ENCODE data around the gene DNAH6. TPM values are rescaled to one million over a fixed set of nuclear protein-coding genes. Genes with fewer than 3 reads are reported as not detected.
A peak's percentile ranks its signal among the peaks of the same experiment; 100 is the strongest.

Gene DNAH6
- total RNA-seq, 1 experiment from 2014 or later: 1.6 TPM

DNA sequence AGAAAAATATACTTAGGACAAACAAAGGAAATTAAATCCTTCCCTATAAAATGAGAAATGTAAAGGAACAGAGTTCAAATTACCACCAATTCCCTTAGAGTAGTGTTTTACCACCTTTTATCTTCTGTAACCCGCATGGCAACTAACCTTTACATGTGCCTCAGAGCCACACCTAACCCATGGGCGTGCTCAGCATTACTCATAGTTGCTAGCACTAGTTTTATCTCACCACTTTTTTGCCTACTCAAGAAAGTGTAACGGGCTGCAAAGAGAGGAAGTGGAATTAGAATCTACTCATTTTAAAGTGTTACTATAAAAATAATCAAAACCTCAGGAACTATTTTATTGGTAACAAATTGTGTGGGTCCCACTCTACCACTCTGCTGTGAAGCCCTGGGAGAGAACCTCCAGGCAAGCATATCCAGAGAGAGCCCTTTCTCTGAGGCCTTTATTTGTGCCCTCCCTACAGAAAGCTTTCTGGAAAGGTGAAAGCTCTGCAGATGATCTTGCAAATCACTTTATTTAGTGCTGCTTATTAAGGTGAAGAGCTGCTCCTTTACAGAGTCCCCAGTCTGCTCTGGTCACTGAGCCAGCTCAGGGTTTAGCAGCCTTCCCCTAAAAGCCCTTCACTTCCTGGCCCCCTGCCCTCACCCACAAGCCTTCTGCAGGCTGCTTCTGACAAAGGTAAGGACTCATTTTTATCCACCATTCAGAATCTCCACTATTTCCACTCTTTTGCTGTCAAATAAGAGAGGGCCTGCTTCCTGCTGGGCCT, 265.8 kb downstream of the DNAH6 start:
- Histone ChIP-seq H3K27ac (ENCODE audit: low read depth, low read length) (no peak overlapping the region), H3K27me3 (ENCODE audit: insufficient read depth, low read length) (no peaks in the 10 kb centered on the region), H4K20me1 (ENCODE audit: insufficient read depth) (no peaks in the 10 kb centered on the region), H3K9me2 (ENCODE audit: insufficient read depth) (no peaks in the 10 kb centered on the region), H3K9me3 (ENCODE audit: control insufficient read depth in 1 of 2, insufficient read depth in 1 of 2, low read depth in 1 of 2, low read length in 2 of 2) (no peaks in the 10 kb centered on the region), H3K4me3 (replicated peaks in 1 of 2; ENCODE audit: low read depth in 1 of 2, low read length in 2 of 2) (no peak overlapping the region), H3K36me3 (ENCODE audit: control insufficient read depth in 1 of 2, insufficient read depth in 2 of 2, low read length in 2 of 2) (no peaks in the 10 kb centered on the region), H3K4me1 (ENCODE audit: control insufficient read depth in 1 of 2, insufficient read depth in 2 of 2, low read length in 2 of 2) (peaks cover 2 to 13% of the 10 kb centered on the region in 2 experiments; a peak in 2 of 4 replicates), H3K9ac (ENCODE audit: low read length) (no peak overlapping the region), H2AFZ (ENCODE audit: low read depth, low read length, poor library complexity, severe bottlenecking) (peak overlapping the region; percentile 93), H3K79me2 (ENCODE audit: insufficient read depth, low read length) (no peaks in the 10 kb centered on the region), H3K4me2 (ENCODE audit: low read length) (peak overlapping the region; percentile 46)
- ATAC-seq (peak; percentile 74), DNase-seq (ENCODE audit: low read depth, low spot score) (peak; percentile 8)
- RAD21 ChIA-PET (ENCODE audit: low non-redundant PET in 1 of 2, low total read pairs in 2 of 2, uncharacterized antibody in 2 of 2, unreplicated experiment in 2 of 2): no interaction called here
- intact Hi-C loops (cut with micrococcal nuclease): no loop called here
- BruUV-seq (replicated peaks): no TSS peak
- TF ChIP-seq CBX3 (IDR thresholded peaks at IDR 0.05; ENCODE audit: low read depth): peak; percentile 60; the same call in 1 of the 2 replicates
- no peak for TF ChIP-seq ELF1 (IDR thresholded peaks at IDR 0.05; ENCODE audit: borderline replicate concordance, low read depth)
- peak; percentile 90 for TF ChIP-seq MAX (IDR thresholded peaks at IDR 0.05)
- POLR2A ChIA-PET: no interaction called here
- CTCF ChIA-PET: no interaction called here

- intact Hi-C loops (cut with micrococcal nuclease): no loop called here
- Histone ChIP-seq H3K9ac (ENCODE audit: low read length) (no peak overlapping the region), H3K9me3 (ENCODE audit: control insufficient read depth in 1 of 2, insufficient read depth in 1 of 2, low read depth in 1 of 2, low read length in 2 of 2) (no peaks in the 10 kb centered on the region), H3K4me2 (ENCODE audit: low read length) (no peak overlapping the region), H4K20me1 (ENCODE audit: insufficient read depth) (no peaks in the 10 kb centered on the region), H3K36me3 (ENCODE audit: control insufficient read depth in 1 of 2, insufficient read depth in 2 of 2, low read length in 2 of 2) (no peaks in the 10 kb centered on the region), H3K4me3 (replicated peaks in 1 of 2; ENCODE audit: low read depth in 1 of 2, low read length in 2 of 2) (no peak overlapping the region), H3K27ac (ENCODE audit: low read depth, low read length) (no peak overlapping the region), H2AFZ (ENCODE audit: low read depth, low read length, poor library complexity, severe bottlenecking) (peak overlapping the region; percentile 93), H3K4me1 (ENCODE audit: control insufficient read depth in 1 of 2, insufficient read depth in 2 of 2, low read length in 2 of 2) (peaks cover 2 to 13% of the 10 kb centered on the region in 2 experiments; a peak in 2 of 4 replicates), H3K79me2 (ENCODE audit: insufficient read depth, low read length) (no peaks in the 10 kb centered on the region), H3K9me2 (ENCODE audit: insufficient read depth) (no peaks in the 10 kb centered on the region), H3K27me3 (ENCODE audit: insufficient read depth, low read length) (no peaks in the 10 kb centered on the region)
- ATAC-seq (no peak), DNase-seq (ENCODE audit: low read depth, low spot score) (no peak)
- TF ChIP-seq JUND (IDR thresholded peaks at IDR 0.05) (no peak), ELF1 (IDR thresholded peaks at IDR 0.05; ENCODE audit: borderline replicate concordance, low read depth) (no peak), FOSL1 (IDR thresholded peaks at IDR 0.05; ENCODE audit: low read depth) (no peak), SIN3A (IDR thresholded peaks at IDR 0.05; ENCODE audit: low read depth) (no peak), ATF3 (IDR thresholded peaks at IDR 0.05) (no peak), POLR2A (IDR thresholded peaks at IDR 0.05; ENCODE audit: borderline replicate concordance, extremely low read depth, insufficient read depth, insufficient read length) (no peak), CEBPB (IDR thresholded peaks at IDR 0.05; ENCODE audit: low read depth) (no peak), EZH2phosphoT487 (IDR thresholded peaks at IDR 0.05; ENCODE audit: borderline replicate concordance) (no peak), YY1 (IDR thresholded peaks at IDR 0.05; ENCODE audit: extremely low read depth, insufficient replicate concordance, low read depth, low read length) (no peak), POLR2AphosphoS5 (IDR thresholded peaks at IDR 0.05; ENCODE audit: low read depth, low read length) (no peak), CBX3 (IDR thresholded peaks at IDR 0.05; ENCODE audit: low read depth) (no peak)
- TF ChIP-seq, protein P1, sequence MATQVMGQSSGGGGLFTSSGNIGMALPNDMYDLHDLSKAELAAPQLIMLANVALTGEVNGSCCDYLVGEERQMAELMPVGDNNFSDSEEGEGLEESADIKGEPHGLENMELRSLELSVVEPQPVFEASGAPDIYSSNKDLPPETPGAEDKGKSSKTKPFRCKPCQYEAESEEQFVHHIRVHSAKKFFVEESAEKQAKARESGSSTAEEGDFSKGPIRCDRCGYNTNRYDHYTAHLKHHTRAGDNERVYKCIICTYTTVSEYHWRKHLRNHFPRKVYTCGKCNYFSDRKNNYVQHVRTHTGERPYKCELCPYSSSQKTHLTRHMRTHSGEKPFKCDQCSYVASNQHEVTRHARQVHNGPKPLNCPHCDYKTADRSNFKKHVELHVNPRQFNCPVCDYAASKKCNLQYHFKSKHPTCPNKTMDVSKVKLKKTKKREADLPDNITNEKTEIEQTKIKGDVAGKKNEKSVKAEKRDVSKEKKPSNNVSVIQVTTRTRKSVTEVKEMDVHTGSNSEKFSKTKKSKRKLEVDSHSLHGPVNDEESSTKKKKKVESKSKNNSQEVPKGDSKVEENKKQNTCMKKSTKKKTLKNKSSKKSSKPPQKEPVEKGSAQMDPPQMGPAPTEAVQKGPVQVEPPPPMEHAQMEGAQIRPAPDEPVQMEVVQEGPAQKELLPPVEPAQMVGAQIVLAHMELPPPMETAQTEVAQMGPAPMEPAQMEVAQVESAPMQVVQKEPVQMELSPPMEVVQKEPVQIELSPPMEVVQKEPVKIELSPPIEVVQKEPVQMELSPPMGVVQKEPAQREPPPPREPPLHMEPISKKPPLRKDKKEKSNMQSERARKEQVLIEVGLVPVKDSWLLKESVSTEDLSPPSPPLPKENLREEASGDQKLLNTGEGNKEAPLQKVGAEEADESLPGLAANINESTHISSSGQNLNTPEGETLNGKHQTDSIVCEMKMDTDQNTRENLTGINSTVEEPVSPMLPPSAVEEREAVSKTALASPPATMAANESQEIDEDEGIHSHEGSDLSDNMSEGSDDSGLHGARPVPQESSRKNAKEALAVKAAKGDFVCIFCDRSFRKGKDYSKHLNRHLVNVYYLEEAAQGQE (IDR thresholded peaks at IDR 0.05; ENCODE audit: low read depth): no peak
- BruUV-seq (replicated peaks): no TSS peak
- RAD21 ChIA-PET (ENCODE audit: low non-redundant PET in 1 of 2, low total read pairs in 2 of 2, uncharacterized antibody in 2 of 2, unreplicated experiment in 2 of 2): no interaction called here
- POLR2A ChIA-PET: no interaction called here
- CTCF ChIA-PET: no interaction called here
These were observed 266.6 kb downstream of the DNAH6 start for GRCh38 chr2:84782717-84783442.
